ENCODE measurements around the gene BCL2.

- TF ChIP-seq CTCF (conservative IDR thresholded peaks at IDR 0.05; ENCODE audit: low read depth, low read length): no peak
- no peak for TF ChIP-seq EZH2 (IDR thresholded peaks at IDR 0.05; ENCODE audit: low read length, unreplicated experiment)
- TF ChIP-seq EZH2phosphoT487 (IDR thresholded peaks at IDR 0.05; ENCODE audit: borderline replicate concordance, low read length): no peak
Measured at GRCh38 chr18:63255435-63255834, 64.1 kb downstream of the BCL2 start.
